ENCODE data around the gene OTUD7B.
"Not testable (repeated sequence)": the region's sequence is repeated elsewhere in the genome, so short reads cannot be mapped to it uniquely, and the experiment has no call there.

The OTUD7B gene

DNA sequence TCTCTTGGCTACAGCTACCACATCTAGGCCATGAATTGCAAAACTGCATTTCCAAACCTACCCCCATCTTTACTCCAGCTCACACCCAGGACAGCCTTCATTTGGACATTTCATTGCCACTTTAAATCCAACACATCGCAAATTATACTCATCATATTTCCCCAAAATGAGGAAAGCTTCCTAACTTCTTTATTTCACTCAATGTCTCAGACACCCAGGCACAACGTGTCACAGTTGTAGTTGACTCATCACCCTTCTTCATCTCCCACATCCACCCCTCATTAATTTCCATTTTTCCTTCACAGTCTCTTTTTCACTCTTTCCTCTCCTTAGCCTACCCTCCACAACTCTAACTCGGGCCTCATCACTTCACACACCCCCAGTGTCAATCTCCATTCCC, 6.7 kb downstream of the OTUD7B start:
- no peak for DNase-seq (ENCODE audit: low read depth in 2 of 3, low spot score in 2 of 3)

DNA sequence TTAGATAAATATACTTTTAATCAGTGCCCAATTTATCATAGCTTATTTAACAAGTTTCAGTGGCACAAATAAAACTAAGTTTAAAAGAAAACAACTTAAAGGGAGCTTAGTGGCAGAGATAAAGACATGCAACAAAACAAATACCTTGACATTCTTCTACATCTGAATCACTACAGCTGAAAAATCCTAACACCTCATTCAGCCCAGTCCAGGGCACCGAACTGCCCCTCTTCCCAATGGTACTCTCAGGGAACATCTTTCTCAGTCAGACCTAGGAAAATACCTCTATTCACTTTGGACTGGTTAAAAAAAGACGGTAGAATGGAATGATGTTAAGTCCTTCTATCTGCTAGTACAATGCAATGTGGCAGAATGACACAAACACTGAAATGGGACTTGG, 8.3 kb downstream of the OTUD7B start:
- no peak for DNase-seq (ENCODE audit: low read depth in 2 of 3, low spot score in 2 of 3)

DNA sequence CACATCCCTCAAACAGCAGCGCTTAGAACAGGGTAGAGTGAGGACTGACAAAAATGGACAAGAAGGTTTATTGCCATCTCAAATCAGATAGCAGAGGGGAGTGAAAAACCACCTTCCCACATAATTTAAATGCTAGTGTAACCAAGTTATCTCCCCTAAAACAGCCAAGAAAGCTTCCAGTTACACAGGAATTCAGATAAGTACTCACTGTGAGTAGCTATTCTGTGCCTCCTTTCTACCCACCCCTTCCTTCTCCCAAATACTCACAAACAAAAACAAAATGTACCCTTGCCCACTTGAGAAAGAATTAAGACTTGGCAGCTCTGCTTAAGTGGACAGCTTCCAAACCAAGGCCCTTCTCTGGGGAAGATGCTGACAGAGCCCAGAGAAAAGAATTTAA, 9.1 kb downstream of the OTUD7B start:
- no peak for DNase-seq (ENCODE audit: low read depth in 2 of 3, low spot score in 2 of 3)

DNA sequence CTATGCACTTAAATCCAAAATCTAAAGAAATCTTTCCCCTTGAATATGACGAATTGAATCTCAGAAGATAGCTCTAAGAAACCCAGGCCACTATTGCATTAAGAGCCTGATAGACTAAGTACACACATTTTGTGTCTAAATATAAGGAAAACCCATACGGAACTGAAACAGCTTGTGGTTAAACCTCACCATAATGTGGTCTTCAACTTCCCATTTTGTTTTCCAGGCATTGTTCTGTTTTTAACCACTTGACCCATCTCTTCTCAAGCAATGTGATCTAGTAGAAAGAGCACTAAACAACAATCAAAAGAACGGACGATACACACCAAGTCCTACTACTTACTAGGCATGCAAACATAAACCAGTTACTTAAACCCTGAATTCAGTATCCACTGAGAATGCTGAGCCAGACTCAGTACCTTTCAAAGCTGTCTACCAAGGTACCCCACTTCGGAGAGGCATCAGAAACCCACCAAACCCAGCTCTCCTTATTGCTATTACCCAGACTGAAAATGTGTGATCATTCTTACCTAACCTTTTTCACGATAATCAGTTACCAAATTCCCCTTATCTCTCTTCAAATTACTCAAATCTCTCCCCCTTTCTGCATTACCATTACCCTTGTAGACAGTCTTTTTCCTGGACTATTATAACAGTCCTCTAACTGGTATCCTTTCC, 12.8 kb downstream of the OTUD7B start:
- DNase-seq (ENCODE audit: low read depth in 2 of 3, low spot score in 2 of 3): no peak

DNA sequence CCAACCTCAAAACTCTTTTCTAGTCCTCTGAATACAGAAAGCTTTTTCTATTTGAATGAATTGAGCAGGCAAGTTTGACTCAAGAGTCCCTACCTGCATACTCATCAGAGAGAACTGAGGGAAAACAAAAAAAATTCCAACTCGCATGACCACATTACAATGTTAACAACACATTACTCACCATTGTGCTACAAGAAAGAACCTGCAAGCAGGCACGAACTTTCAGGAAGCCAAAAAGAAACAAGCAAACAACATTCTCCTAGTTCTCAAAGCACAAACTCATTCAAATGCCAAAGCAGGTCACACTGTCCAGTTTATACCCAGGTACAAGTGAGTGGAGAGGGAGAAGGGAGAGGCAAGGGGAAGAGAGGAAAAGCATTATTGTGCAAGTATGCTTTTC, 14.6 kb downstream of the OTUD7B start:
- no peak for DNase-seq (ENCODE audit: low read depth in 2 of 3, low spot score in 2 of 3)

DNA sequence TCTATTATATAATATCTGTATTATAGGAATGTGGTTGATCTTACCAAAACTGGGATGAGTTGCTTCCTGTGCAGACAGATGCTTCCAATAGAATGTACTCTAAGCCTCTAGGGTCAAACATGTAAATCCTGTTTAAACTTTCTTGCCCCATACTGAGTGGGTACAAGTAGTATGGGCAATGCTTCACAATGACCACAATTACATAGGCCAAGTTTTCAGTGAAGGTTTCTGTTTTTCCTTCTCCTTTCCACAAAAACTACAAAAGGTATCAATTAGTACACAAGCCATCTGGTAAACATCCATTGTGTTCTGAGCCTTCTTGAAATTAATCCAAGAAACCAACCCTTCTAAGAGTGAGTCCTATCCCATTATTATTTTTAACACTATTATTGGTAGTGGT, 16.8 kb downstream of the OTUD7B start:
- DNase-seq (ENCODE audit: low read depth in 2 of 3, low spot score in 2 of 3): no peak

DNA sequence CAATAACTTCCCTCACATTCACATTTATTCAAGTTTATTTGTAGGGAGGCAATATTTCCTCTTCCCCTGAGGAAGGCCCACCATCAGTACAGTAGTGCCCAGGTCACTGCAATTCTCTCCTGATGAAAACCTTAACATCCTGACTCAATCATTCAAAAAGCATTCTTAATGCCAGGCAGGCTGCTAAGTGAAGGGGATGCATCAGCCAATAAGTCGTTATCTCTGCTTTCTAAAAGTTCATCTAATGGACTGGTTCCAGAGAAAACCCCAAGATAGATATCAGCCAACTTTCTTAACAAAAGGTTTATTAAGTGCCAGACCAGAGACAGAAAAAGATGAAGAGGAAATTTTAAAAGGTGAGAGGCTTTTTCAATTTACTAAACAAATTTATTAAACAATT, 17.3 kb downstream of the OTUD7B start:
- DNase-seq (ENCODE audit: low read depth in 2 of 3, low spot score in 2 of 3): no peak

DNA sequence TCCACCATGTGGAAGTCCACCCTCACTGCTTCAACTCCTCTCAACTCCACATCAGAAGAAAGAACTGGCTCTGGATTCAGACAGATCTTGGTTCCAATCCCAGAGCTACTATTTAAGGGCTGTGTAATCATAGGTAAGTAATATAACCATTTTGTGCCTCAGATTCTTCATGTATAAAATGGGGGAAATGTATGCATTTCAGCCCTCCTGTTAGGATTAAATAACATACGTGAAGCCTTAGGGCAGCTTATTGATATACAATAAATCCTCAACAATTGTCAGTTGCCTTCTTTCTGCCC, 23.3 kb downstream of the OTUD7B start:
- DNase-seq (ENCODE audit: low read depth in 2 of 3, low spot score in 2 of 3): no peak

DNA sequence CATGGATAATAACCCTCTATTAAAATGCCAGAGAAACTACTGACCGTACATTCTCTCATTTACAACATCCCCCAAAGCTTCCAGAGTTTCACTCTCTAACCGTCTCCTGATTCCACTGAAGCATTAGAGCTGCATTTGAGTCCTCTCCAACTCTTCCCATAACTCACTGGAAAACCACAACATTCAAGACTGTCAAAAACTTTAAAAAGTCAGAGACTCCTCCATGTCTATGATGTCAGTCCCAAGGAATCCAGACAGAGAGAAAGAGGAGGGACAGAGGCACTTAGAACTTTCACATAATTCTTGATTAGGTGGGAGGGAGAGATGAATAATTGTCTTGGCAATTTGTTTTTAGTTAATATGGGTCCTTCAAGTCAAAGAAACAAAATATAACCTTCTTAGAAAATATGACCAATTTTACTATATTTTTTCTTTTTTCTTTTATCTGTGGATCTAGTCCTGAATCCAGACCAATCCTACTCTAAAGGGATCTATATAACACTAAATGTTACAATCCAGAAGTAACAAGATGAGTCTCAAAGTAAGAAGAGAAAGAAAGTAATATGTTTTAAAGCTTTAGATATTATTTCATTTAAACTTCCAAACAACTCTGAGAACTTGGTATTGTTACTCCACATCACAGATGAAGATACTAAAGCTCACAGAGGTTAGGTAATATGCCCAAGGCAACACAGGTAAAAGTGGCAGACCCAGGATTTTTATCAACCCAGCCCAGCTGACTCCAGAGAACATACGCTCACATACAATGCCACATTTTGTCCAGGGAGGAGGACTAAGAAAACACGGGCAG, 23.8 kb downstream of the OTUD7B start:
- DNase-seq (ENCODE audit: low read depth in 2 of 3, low spot score in 2 of 3): no peak

DNA sequence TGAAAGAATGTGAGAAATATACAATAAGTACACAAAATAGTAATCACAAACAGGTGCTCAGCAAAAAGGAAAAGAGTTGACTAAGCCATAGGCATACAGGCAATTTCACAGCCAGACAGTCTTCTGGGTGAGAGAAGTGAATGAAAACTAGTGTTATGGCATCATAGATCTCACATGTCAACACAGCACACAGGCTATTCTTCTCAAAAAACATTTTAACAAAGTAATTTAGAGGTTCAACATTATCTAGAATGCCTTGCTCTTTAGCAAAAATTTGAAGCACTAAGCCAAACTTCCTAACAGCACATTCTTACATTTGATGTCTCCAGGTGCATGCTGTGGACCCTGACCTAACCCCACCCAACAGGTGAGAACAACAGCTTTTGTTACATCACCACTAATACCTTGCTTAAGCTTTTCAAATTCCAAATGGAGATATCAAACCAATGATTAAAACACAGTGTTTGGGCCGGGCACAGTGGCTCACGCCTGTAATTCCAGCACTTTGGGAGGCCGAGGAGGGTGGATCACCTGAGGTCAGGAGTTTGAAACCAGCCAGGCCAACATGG, 30.5 kb downstream of the OTUD7B start:
- DNase-seq (ENCODE audit: low read depth in 2 of 3, low spot score in 2 of 3): no peak

DNA sequence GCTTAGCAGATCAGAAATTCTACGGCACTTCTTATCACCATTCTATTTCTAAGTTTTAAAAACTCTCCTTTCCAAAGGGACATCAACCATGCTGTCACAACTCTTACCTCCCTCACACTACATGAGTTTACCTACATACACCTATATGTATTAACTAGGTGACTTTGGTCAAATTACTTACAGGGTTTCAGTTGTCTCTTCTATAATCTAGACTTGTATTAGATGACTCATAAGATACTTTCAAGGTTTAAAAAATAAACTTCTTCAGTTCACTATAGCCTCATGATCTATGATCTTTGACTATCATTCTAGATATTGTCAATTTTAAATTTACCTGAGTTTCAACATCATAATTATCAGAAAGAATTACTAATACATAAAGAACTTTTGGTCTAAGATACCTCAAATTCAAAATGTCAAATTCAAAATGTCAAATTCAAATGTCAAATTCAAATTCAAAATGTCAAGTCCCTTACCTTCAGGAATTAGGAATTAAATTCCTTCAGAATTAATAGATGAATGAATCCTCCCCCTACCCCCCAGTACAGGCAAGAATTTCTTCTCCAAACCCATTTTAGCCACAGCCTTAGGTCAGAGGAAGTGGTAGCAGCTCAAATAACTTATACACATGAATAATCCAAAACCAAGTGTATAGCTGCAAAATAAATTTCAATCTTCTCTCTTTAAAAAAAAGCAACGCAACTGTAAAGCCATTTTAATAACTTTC, 31.1 kb downstream of the OTUD7B start:
- no peak for DNase-seq (ENCODE audit: low read depth in 2 of 3, low spot score in 2 of 3)

DNA sequence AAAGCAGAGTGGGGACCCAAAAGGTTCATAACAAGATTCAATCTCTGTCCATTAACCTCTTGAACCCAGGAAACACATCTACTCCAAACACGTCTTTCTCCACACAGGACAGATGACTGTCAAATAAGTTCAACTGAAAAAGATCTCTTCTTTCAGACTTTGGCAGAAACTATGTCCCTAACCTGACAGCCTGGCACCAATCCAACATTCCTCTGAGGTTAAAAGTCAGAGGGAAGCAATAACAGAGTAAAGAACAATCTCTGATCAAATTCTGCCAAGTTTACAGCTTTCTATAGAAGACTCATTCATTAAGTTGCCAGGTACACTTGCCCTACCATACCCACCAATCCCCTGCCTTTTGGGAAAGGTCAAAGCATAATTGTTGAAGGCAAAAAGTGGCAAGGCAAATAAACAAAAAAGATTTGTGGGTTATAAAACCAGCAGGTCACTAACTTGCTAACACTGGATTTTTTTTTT, 31.9 kb downstream of the OTUD7B start:
- DNase-seq (ENCODE audit: low read depth in 2 of 3, low spot score in 2 of 3): no peak

DNA sequence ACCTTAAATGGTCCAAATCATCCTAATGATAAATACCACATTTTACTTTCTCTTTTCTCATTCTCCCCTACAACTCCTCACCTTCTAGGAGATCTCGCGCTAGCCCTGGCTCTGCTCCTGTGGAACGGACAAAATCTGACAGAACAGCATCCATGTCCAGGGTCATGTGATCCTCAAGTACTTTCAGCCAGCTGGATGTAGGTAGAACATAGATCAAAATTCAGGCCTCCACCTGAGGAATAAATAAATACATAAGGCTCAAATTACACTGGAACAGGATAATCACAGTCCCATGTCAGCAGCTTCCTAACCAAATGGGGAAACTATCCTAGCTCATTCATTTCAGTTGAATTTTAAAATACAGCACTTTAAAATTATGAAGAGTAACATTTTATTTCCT, 33.2 kb downstream of the OTUD7B start:
- DNase-seq (ENCODE audit: low read depth in 2 of 3, low spot score in 2 of 3): no peak

DNA sequence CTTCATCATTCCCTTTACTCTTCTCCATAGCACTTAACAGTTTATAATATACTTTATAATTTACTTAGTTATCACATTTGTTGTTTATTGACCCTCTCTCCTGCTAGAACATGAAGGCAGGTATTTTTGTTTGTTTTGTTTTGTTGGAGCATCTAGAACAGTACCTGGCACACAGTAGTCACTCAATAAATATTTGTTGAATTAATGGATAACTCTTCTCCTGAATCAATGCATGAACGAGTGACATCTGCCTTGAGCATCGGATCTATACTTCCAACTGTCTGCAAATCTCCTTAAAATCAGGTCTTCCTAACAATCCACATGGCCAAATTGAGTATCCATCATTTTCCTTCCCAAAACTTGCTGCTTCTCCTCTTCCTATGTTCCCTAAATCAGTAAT, 38.0 kb downstream of the OTUD7B start:
- DNase-seq (ENCODE audit: low read depth in 2 of 3, low spot score in 2 of 3): no peak

DNA sequence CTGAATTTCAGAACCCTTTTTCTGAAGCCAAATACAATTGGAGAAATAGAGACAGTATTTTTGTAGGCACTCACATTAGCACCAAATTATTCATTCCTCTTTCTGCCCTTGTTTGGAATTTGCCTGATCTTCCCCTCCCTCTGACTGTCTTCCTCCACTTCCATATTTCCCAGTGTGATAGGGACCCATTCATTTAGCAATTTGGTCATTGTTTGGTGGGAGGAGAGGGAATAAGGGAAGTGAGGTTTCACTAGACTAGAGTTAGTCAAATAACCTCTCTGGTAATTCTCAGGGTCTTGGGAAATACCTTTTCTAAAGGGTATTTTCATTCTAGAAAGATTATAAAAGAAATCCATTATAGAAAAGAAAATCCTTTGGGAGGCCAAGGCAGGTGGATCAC, 42.9 kb downstream of the OTUD7B start:
- DNase-seq (ENCODE audit: low read depth in 2 of 3, low spot score in 2 of 3): no peak

DNA sequence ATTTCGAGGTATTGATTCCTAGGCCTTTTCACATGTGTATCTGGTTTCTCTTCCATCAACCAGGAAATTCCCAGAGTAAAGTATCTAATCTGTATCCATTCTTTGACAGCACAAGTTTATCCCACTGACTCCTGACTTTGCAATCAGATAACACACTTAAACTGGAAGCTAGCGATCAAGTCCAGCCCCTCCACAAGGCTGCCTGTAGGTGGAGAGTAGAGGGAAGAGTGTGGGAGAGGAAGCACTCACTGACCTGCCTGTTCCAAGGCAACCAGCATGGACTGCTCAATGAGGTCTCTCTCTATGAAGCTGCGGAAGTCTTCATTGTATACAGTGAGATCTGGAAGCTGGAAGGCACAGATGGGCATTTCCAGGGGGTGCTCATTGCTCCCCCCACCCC, 43.5 kb downstream of the OTUD7B start:
- DNase-seq (ENCODE audit: low read depth in 2 of 3, low spot score in 2 of 3): no peak

DNA sequence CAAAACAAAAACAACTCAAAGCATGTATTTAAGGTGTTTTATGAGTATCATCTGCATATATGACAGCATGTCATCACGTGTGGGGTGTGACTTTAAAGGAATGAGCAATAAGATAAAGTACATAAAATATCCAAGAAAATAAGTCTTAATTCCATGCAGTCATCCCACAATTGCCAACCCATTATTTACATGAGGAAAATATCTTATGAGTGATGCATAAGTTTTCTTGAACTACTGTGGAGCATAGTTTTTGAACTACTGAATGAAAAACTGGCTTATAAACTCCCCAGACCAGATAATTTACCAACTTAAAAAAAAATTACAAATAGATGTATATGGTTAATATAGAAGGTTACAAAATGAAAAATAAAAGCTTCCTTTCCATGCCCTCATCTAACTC, 44.1 kb downstream of the OTUD7B start:
- no peak for DNase-seq (ENCODE audit: low read depth in 2 of 3, low spot score in 2 of 3)

DNA sequence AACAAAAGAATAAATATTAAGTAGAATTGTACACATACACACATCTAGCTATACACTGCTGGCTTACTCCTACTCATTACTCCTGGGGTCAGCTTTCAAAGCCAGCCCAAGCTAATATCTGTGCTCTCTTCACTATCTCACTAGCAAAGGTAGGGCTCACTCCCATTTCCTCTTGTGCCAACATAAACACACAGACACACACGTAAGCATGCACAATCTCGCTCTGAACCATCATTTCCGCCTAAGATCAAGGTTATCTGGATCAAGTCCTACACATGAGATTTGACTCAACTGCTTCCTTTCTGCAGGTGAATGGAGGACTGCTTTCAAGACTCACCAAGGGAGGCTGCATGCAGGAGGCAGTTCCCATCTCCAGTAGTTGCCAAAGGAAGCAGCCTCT, 45.1 kb downstream of the OTUD7B start:
- DNase-seq (ENCODE audit: low read depth in 2 of 3, low spot score in 2 of 3): no peak

DNA sequence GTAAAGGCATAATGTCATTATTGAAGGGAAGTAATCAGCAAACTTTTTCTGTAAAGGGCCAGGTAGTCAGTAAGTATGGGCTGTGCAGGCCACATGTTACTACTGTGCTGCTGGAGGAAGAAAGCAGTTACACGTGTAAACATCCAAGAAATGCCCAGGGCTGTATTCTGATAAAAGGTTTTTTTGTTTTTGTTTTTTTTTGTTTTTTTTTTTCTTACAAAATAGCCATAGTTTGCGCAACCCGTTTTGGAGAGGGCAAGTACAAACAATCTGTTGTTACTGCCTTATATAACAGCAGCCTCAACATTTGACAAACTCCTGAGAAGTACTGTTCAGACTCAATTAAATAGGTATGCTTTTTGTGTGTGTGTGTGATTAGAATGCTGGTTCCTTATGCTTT, 47.2 kb downstream of the OTUD7B start:
- no peak for DNase-seq (ENCODE audit: low read depth in 2 of 3, low spot score in 2 of 3)

DNA sequence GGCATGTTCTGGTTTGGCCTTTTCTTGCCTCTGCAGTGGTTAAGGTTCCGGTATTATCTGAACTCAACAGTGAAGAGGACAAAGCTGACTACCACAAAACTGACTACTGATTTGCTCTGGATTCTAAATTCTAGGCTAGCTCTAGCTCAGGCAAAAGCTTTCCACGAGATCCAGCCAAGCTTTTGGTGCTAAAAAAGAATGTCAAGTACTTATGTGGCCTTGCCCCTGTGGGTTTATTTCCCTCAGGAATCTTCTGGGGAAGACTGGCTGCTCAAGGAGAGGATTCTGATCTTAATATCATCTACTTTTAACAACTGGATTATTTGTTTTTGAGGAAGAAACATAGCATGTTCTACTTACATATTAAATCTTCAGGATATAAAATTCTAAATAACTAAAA, 47.8 kb downstream of the OTUD7B start:
- DNase-seq (ENCODE audit: low read depth in 2 of 3, low spot score in 2 of 3): no peak

DNA sequence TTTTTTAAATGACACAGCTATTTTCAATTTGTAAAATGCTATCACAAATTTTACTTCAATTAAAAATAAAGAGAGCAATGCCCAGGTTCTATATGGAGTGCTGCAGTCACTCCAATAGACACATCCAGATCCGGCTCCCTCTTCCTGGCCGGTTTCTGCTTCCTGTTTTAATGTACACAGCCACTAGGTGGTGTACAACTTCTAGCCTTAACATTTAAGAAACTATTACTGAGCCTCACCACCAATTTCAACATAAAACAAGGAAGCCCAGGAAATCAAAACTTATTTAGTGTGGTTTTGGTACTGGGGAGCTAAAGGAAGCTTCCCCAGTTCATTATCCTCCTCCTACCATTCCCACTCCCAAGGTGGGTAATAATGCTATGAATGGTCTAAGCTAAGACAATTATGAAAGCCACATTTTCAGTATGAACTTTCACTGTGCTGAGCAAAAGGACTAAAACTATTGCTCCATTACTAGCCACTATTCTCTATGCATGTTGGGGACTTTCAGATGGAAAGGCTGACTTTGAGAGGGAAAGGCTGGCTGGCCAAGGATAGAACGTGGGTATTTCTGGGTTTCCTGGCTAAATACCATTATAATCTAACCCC, 48.4 kb downstream of the OTUD7B start:
- DNase-seq (ENCODE audit: low read depth in 2 of 3, low spot score in 2 of 3): no peak

DNA sequence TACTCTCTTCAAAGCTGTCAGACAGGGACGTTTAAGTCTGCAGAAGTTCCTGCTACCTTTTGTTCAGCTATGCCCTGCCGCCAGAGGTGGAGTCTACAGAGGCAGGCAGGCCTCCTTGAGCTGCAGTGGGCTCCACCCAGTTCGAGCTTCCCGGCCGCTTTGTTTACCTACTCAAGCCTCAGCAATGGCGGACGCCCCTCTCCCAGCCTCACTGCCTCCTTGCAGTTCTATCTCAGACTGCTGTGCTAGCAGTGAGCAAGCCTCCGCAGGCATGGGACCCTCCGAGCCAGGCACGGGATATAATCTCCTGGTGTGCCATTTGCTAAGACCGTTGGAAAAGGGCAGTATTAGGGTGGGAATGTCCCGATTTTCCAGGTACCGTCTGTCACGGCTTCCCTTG, 53.0 kb downstream of the OTUD7B start:
- DNase-seq (ENCODE audit: low read depth in 2 of 3, low spot score in 2 of 3): not testable (repeated sequence)
